Measurements from ENCODE around the gene RAB6B.

The RAB6B gene

GRCh38 chr3:133897547-133897946 lies 1.9 kb upstream of the RAB6B start:
- no peak overlapping the region for H3K4me3 ChIP-seq (ENCODE audit: low read length)
- no peak overlapping the region for H2AFZ ChIP-seq (ENCODE audit: low read depth, low read length)
- H3K9me3 ChIP-seq (ENCODE audit: low read length): no peaks in the 10 kb centered on the region
- H3K4me1 ChIP-seq (ENCODE audit: insufficient read depth, low read length): peaks cover 17% of the 10 kb centered on the region
- H3K36me3 ChIP-seq (ENCODE audit: insufficient read depth, low read length): no peaks in the 10 kb centered on the region
- peaks cover 40% of the 10 kb centered on the region for H3K27me3 ChIP-seq (ENCODE audit: insufficient read depth, low read length)

GRCh38 chr3:133896002-133896761 lies 500 bp upstream of the RAB6B start:
- H3K36me3 ChIP-seq (ENCODE audit: insufficient read depth, low read length): no peaks in the 10 kb centered on the region
- H2AFZ ChIP-seq (ENCODE audit: low read depth, low read length): peak overlapping the region; percentile 94
- peaks cover 38% of the 10 kb centered on the region for H3K27me3 ChIP-seq (ENCODE audit: insufficient read depth, low read length)
- H3K9me3 ChIP-seq (ENCODE audit: low read length): no peaks in the 10 kb centered on the region
- H3K4me3 ChIP-seq (ENCODE audit: low read length): peak overlapping the region; percentile 72
- peaks cover 17% of the 10 kb centered on the region for H3K4me1 ChIP-seq (ENCODE audit: insufficient read depth, low read length)

GRCh38 chr3:133894353-133895207 lies 1.1 kb downstream of the RAB6B start:
- peaks cover 38% of the 10 kb centered on the region for H3K27me3 ChIP-seq (ENCODE audit: insufficient read depth, low read length)
- no peaks in the 10 kb centered on the region for H3K9me3 ChIP-seq (ENCODE audit: low read length)
- H3K4me1 ChIP-seq (ENCODE audit: insufficient read depth, low read length): peaks cover 17% of the 10 kb centered on the region
- peak overlapping the region; percentile 72 for H3K4me3 ChIP-seq (ENCODE audit: low read length)
- H3K36me3 ChIP-seq (ENCODE audit: insufficient read depth, low read length): no peaks in the 10 kb centered on the region
- no peak overlapping the region for H2AFZ ChIP-seq (ENCODE audit: low read depth, low read length)

- Histone ChIP-seq H3K36me3 (ENCODE audit: insufficient read depth, low read length) (no peaks in the 10 kb centered on the region), H3K27me3 (ENCODE audit: insufficient read depth, low read length) (peaks cover 38% of the 10 kb centered on the region), H3K4me3 (ENCODE audit: low read length) (peak overlapping the region; percentile 72), H2AFZ (ENCODE audit: low read depth, low read length) (no peak overlapping the region), H3K4me1 (ENCODE audit: insufficient read depth, low read length) (peaks cover 19% of the 10 kb centered on the region), H3K9me3 (ENCODE audit: low read length) (no peaks in the 10 kb centered on the region)
Observed at GRCh38 chr3:133893683-133894352, 1.9 kb downstream of the RAB6B start.

DNA sequence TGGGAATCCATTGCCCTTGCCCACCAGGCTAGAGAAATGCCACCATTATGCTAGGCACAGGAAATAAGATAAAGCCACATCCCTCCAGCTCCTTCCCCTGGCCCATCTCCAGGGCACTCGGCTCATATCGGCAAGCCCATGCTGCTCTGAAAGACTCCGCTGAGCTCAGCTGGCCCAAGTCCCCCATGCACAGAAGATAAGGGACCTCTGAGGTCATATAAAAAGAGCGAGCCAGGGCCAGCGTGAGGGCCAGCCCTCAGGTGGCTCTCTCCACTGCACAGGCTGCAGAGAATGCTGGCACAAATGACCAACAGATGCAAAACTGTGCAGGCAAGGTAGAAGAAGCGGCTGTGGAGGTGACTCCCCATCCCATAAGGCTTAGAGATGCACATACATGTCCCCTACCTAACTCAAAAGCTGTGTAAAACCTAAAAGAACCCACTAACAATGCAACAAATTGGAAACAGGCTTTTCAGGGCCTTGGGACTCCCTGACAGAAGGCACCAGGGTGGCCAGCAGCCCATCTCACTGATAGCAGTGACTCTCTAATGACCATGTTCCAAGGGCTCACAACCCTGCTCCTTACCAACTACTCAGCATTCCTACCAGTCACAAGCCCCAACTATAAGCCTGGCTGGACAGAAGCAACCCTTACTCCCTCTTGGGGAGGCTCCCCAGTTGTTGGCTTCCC lies 3.0 kb downstream of the RAB6B start:
- Histone ChIP-seq H3K4me3 (ENCODE audit: low read length) (no peak overlapping the region), H3K36me3 (ENCODE audit: insufficient read depth, low read length) (no peaks in the 10 kb centered on the region), H3K27me3 (ENCODE audit: insufficient read depth, low read length) (peaks cover 38% of the 10 kb centered on the region)

GRCh38 chr3:133891662-133892378 lies 3.9 kb downstream of the RAB6B start:
- no peaks in the 10 kb centered on the region for H3K9me3 ChIP-seq (ENCODE audit: low read length)
- peaks cover 29% of the 10 kb centered on the region for H3K4me1 ChIP-seq (ENCODE audit: insufficient read depth, low read length)
- no peak overlapping the region for H2AFZ ChIP-seq (ENCODE audit: low read depth, low read length)
- H3K36me3 ChIP-seq (ENCODE audit: insufficient read depth, low read length): no peaks in the 10 kb centered on the region
- H3K27me3 ChIP-seq (ENCODE audit: insufficient read depth, low read length): peaks cover 32% of the 10 kb centered on the region
- no peak overlapping the region for H3K4me3 ChIP-seq (ENCODE audit: low read length)

More for the DNA sequence above, 3.0 kb downstream of the RAB6B start:
- Histone ChIP-seq H2AFZ (ENCODE audit: low read depth, low read length) (no peak overlapping the region), H3K9me3 (ENCODE audit: low read length) (no peaks in the 10 kb centered on the region), H3K4me1 (ENCODE audit: insufficient read depth, low read length) (peaks cover 29% of the 10 kb centered on the region)

DNA sequence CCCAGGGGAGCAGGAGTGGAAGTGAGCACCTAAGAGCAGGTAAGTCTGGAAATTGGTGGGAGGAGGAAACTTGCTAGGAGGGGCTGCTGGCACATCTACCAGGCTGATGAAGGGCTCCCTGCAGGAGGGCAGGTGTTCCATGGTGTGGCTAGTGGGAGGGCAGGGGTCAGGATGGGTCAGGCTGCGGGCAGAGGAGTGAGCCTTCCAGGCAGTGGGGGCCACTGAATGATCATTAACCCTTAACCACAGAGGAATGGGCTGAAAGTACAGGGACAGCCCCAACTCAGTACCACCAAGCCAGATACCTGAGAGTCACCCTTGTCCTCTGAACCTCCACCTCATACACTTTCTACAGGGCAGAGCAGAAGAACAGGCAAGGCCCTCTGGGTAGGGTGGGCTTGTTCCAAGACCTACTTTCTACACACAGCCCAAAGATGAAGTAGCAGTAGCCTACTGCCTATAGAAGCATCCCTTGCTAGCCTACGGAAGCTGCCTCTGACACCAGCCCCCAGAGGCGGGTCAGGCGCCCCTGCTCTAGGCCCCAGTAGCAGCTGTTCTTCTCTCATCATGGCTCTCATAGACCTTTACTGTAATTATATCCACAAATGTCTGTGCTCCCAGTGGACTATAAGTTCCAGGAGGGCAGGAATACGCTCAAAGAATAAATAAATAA lies 4.6 kb downstream of the RAB6B start:
- Histone ChIP-seq H2AFZ (ENCODE audit: low read depth, low read length) (no peak overlapping the region), H3K36me3 (ENCODE audit: insufficient read depth, low read length) (no peaks in the 10 kb centered on the region), H3K4me1 (ENCODE audit: insufficient read depth, low read length) (peaks cover 25% of the 10 kb centered on the region), H3K27me3 (ENCODE audit: insufficient read depth, low read length) (peaks cover 25% of the 10 kb centered on the region), H3K4me3 (ENCODE audit: low read length) (no peak overlapping the region), H3K9me3 (ENCODE audit: low read length) (no peaks in the 10 kb centered on the region)

- peaks cover 22% of the 10 kb centered on the region for H3K4me1 ChIP-seq (ENCODE audit: insufficient read depth, low read length)
- no peak overlapping the region for H2AFZ ChIP-seq (ENCODE audit: low read depth, low read length)
- H3K9me3 ChIP-seq (ENCODE audit: low read length): no peaks in the 10 kb centered on the region
- peaks cover 26% of the 10 kb centered on the region for H3K27me3 ChIP-seq (ENCODE audit: insufficient read depth, low read length)
- H3K4me3 ChIP-seq (ENCODE audit: low read length): no peak overlapping the region
- no peaks in the 10 kb centered on the region for H3K36me3 ChIP-seq (ENCODE audit: insufficient read depth, low read length)
Observed at GRCh38 chr3:133890037-133890436, 5.6 kb downstream of the RAB6B start.

DNA sequence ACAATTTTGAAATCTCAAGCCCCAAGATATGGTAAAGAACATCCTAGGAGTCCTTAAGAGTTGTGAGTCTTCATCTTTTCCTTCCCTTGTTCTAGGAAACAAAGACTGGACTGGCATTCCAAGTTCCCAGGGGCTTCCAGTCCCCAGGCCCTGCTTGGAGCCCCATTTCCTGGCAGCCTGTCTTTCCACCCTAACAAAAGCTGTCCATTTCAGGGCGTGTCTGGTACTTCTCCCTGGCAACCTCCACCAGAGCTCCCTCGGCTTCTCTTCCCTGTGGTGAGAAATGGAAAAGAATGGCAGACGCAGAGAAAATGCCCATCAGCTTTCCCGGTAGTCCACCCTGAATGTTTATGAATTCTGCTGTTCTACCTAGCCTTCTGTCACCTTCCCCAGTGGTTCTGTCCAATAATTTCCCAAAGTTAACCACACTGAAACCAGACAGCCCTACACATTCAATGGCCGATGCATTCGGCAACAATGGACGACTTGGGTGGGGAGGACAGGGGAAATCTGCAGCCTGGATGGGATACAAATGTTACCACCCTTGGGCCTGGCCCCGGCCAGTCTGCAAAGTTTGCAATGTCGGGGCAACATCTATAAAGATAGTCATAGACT lies 6.8 kb downstream of the RAB6B start:
- Histone ChIP-seq H2AFZ (ENCODE audit: low read depth, low read length) (no peak overlapping the region), H3K27me3 (ENCODE audit: insufficient read depth, low read length) (peaks cover 20% of the 10 kb centered on the region), H3K36me3 (ENCODE audit: insufficient read depth, low read length) (no peaks in the 10 kb centered on the region), H3K4me3 (ENCODE audit: low read length) (no peak overlapping the region), H3K4me1 (ENCODE audit: insufficient read depth, low read length) (peaks cover 12% of the 10 kb centered on the region), H3K9me3 (ENCODE audit: low read length) (no peaks in the 10 kb centered on the region)

DNA sequence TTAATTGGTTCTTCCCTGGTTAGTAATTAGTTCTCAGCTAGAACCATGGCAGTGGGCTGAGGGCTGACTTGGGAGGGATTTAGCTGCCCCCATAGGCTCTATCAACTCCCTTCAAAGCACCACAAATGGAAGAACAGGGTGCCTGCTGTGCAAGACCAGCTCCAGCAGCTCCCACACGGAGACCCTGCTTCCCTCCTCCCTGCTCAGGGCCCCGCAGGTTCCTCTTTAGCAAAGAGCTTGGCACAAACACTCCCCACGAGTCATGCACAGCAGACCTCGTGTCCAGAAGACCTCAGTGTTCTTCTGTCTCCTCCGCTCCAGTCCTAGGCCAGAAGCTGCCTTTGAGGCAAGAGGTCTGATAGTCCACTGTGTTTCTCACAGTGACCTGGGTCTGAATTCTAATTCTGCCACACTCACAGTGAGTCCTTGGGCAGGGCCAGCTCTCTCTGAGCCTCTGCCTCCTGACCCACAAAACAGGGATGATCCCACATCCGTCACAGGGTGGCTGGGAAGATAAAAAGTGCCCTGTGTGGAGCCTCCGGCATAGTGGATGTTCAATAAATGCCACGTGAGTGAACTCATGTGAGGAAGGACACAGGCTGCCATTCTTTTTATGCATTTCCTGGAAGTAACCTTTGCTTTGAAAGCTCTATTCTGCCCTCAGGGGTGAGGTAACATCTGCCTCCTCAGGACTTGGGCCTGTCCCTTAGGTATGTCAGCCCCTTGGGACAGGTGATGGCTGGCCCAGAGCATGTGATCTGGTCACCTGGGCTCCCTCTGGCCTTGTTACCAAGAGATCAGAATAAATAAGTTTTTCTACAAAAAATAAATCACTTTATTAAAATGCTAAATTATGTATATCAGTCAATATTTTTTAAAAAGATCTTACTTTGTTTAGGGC lies 7.6 kb downstream of the RAB6B start:
- Histone ChIP-seq H3K36me3 (ENCODE audit: insufficient read depth, low read length) (no peaks in the 10 kb centered on the region), H3K4me3 (ENCODE audit: low read length) (no peak overlapping the region), H3K4me1 (ENCODE audit: insufficient read depth, low read length) (peaks cover 12% of the 10 kb centered on the region), H3K27me3 (ENCODE audit: insufficient read depth, low read length) (peaks cover 14% of the 10 kb centered on the region), H2AFZ (ENCODE audit: low read depth, low read length) (no peak overlapping the region), H3K9me3 (ENCODE audit: low read length) (no peaks in the 10 kb centered on the region)
